AG09319 (cell line): ENCODE results near the gene OR4P4.

Experiments
- DNase-seq: peaks from one replicate; pipeline ENCODE4 v3.0.0-alpha.2; 2010; ENCODE audit warnings: low read depth; ENCODE audit errors: extremely low read depth
- TF ChIP-seq, protein P1 (sequence below): IDR thresholded peaks from 2 replicates; pipeline ENCODE4 v1.5.1; 2011; ENCODE audit warnings: low read depth, mild to moderate bottlenecking, inconsistent platforms, low read length, moderate library complexity

The OR4P4 gene

DNA sequence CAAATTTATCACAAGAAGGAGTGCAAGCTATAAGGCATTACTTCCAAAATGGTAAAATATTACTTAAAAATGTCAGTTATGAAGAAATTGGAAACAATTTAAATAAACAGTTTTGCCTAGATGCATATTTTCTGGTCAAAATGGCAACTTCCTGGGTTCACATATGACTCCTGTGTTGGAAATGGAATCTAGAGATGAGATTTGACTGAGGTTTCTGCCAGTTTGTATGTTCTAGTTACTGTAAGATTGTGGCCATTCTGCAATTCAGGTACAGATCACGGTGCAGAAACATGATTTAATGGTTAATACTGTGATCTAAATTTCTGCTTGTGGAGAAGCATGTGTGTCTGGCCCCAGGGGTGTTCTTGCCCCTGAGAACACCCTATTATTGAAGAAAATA lies 23.7 kb downstream of the OR4P4 start:
- TF ChIP-seq, protein P1, sequence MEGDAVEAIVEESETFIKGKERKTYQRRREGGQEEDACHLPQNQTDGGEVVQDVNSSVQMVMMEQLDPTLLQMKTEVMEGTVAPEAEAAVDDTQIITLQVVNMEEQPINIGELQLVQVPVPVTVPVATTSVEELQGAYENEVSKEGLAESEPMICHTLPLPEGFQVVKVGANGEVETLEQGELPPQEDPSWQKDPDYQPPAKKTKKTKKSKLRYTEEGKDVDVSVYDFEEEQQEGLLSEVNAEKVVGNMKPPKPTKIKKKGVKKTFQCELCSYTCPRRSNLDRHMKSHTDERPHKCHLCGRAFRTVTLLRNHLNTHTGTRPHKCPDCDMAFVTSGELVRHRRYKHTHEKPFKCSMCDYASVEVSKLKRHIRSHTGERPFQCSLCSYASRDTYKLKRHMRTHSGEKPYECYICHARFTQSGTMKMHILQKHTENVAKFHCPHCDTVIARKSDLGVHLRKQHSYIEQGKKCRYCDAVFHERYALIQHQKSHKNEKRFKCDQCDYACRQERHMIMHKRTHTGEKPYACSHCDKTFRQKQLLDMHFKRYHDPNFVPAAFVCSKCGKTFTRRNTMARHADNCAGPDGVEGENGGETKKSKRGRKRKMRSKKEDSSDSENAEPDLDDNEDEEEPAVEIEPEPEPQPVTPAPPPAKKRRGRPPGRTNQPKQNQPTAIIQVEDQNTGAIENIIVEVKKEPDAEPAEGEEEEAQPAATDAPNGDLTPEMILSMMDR: no peak
- DNase-seq: no peak

DNA sequence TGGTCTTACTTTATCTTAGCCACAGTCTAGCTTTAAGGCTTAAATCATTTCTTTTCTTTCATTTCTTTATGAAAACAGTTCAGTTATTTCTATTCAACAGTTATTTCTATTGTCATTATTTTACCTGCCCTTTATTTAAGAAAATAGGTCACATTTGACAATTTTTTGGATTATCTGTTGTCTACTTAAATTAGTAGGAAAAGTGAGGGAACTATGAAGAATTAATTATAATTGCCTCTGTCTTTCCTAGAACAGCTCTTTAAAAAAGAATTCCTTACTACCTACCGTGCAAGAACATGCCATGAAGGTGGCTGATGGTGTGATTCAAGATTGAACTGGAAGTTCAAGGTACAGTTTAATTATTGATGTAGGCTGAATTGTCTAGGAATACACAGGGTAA lies 27.0 kb downstream of the OR4P4 start, which contains the start of gene OR4C6:
Gene OR4C6, plus strand, starts transcription at position 301 of the 400 bp plus-strand sequence. CDS start 2,966 bp downstream, outside the sequence.
- no peak for DNase-seq
- TF ChIP-seq, protein P1: no peak

- TF ChIP-seq, protein P1: no peak
- DNase-seq: no peak
Observed at GRCh38 chr11:55669376-55669775, 34.5 kb downstream of the OR4P4 start.

GRCh38 chr11:55673860-55674259 lies 38.9 kb downstream of the OR4P4 start:
- TF ChIP-seq, protein P1: no peak
- DNase-seq: no peak
